Measurements from ENCODE around the gene AXIN1. TPM values are rescaled to one million over a fixed set of nuclear protein-coding genes. Genes with fewer than 3 reads are reported as not detected.
A peak's percentile ranks its signal among the peaks of the same experiment; 100 is the strongest.

AXIN1 gene
- total and polyA plus RNA-seq, 9 of the 15 experiments (the other 6 are each of a cell fraction or from before 2014, with no cell fraction given), result 0.42 to 58.0 (median 25.9) TPM

DNA sequence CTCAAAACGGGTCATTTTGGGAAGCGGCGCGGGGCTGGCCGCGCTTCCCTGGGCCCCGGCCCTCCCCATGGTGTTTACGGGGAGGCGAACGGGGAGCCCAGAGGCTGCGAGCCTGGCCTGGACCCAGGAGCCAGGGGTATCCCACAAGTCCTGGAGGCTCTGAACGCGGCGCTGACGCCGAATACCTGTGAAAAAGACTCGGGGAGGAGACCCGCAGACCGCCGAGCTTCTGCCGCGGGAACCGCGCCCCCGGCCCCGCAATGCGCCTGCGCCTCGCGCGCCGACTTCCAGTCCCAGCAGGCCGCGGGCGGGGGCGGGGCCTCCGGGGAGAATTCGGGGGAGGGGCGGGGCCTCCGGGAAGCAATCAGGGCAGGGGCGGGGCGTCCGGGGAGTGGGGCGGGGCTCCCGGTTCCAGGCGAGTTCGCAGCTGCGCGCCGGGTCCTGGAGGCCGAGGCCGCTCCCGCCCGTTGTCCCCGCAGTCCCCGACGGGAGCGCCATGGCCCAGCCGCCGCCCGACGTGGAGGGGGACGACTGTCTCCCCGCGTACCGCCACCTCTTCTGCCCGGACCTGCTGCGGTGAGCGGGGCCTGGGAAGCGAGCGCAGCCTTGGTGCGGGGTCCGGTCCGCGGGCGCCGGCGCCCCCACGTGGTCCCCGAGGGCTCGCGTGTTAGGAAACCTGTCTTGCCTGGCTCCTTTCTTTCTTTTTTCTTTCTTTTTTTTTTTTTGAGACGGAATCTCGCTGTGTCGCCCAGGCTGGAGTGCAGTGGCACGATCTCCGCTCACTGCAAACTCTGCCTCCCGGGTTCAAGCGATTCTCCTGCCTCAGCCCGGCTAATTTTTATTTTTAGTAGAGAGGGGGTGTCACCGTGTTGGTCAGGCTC lies 49.2 kb upstream of the AXIN1 start, which contains the start of gene DECR2 (continued):
- peak; percentile 67 for TF ChIP-seq POLR2B (IDR thresholded peaks at IDR 0.05; ENCODE audit: low read depth, partially characterized antibody)
- no peak for TF ChIP-seq PCBP2 (IDR thresholded peaks at IDR 0.05; ENCODE audit: low read depth, low read length, poor library complexity, severe bottlenecking)
- TF ChIP-seq, protein P1, sequence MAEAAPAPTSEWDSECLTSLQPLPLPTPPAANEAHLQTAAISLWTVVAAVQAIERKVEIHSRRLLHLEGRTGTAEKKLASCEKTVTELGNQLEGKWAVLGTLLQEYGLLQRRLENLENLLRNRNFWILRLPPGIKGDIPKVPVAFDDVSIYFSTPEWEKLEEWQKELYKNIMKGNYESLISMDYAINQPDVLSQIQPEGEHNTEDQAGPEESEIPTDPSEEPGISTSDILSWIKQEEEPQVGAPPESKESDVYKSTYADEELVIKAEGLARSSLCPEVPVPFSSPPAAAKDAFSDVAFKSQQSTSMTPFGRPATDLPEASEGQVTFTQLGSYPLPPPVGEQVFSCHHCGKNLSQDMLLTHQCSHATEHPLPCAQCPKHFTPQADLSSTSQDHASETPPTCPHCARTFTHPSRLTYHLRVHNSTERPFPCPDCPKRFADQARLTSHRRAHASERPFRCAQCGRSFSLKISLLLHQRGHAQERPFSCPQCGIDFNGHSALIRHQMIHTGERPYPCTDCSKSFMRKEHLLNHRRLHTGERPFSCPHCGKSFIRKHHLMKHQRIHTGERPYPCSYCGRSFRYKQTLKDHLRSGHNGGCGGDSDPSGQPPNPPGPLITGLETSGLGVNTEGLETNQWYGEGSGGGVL (CRISPR knock-in tag; IDR thresholded peaks at IDR 0.05), result no peak
- no peak for TF ChIP-seq HNRNPK (IDR thresholded peaks at IDR 0.05; ENCODE audit: low read depth, low read length, poor library complexity, severe bottlenecking)
- peak; percentile 71 to 77; a peak in 3 of 4 replicates for TF ChIP-seq NONO (IDR thresholded peaks at IDR 0.05; ENCODE audit: low read depth in 2 of 2, low read length in 1 of 2)
- TF ChIP-seq, protein P2, sequence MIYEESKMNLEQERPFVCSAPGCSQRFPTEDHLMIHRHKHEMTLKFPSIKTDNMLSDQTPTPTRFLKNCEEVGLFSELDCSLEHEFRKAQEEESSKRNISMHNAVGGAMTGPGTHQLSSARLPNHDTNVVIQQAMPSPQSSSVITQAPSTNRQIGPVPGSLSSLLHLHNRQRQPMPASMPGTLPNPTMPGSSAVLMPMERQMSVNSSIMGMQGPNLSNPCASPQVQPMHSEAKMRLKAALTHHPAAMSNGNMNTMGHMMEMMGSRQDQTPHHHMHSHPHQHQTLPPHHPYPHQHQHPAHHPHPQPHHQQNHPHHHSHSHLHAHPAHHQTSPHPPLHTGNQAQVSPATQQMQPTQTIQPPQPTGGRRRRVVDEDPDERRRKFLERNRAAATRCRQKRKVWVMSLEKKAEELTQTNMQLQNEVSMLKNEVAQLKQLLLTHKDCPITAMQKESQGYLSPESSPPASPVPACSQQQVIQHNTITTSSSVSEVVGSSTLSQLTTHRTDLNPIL (CRISPR knock-in tag; IDR thresholded peaks at IDR 0.05), result no peak
- peak; percentile 46 for TF ChIP-seq NCOR1 (IDR thresholded peaks at IDR 0.05)
- peak; percentile 68 for TF ChIP-seq HMGN3 (IDR thresholded peaks at IDR 0.05; ENCODE audit: borderline replicate concordance, extremely low read depth, insufficient read length, low read depth, low read length)
- TF ChIP-seq ZNF165 (CRISPR knock-in tag; IDR thresholded peaks at IDR 0.05; ENCODE audit: borderline replicate concordance), result no peak
- TF ChIP-seq, protein P3, sequence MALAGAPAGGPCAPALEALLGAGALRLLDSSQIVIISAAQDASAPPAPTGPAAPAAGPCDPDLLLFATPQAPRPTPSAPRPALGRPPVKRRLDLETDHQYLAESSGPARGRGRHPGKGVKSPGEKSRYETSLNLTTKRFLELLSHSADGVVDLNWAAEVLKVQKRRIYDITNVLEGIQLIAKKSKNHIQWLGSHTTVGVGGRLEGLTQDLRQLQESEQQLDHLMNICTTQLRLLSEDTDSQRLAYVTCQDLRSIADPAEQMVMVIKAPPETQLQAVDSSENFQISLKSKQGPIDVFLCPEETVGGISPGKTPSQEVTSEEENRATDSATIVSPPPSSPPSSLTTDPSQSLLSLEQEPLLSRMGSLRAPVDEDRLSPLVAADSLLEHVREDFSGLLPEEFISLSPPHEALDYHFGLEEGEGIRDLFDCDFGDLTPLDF (CRISPR knock-in tag; IDR thresholded peaks at IDR 0.05), result no peak
- no peak for TF ChIP-seq ETV1 (tag; conservative IDR thresholded peaks at IDR 0.05; ENCODE audit: low read depth)
- 0 out of 2 replicates have a peak, but pooled peaks have one; percentile 11 for TF ChIP-seq GATAD2A (IDR thresholded peaks at IDR 0.05)
- no peak for TF ChIP-seq ARNT (IDR thresholded peaks at IDR 0.05)
- TF ChIP-seq TEAD2 (tag; IDR thresholded peaks at IDR 0.05), result no peak
- TF ChIP-seq, protein P4, sequence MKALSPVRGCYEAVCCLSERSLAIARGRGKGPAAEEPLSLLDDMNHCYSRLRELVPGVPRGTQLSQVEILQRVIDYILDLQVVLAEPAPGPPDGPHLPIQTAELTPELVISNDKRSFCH (CRISPR knock-in tag; IDR thresholded peaks at IDR 0.05), result no peak
- TF ChIP-seq, protein P4 (tag; IDR thresholded peaks at IDR 0.05), result no peak
- TF ChIP-seq DDX20 (tag; IDR thresholded peaks at IDR 0.05; ENCODE audit: low read depth), result no peak
- TF ChIP-seq ZNF212 (CRISPR knock-in tag; IDR thresholded peaks at IDR 0.05), result no peak
- no peak for TF ChIP-seq MYBL2 (IDR thresholded peaks at IDR 0.05; ENCODE audit: low read depth)
- no peak for TF ChIP-seq MYBL2 (CRISPR knock-in tag; IDR thresholded peaks at IDR 0.05; ENCODE audit: borderline replicate concordance)
- no peak for TF ChIP-seq ZNF445 (CRISPR knock-in tag; IDR thresholded peaks at IDR 0.05; ENCODE audit: low read depth)
- TF ChIP-seq NR2C2 (CRISPR knock-in tag; IDR thresholded peaks at IDR 0.05), result no peak
- no peak; the same call in 1 of the 2 replicates for TF ChIP-seq NR2C2 (tag; IDR thresholded peaks at IDR 0.05)

All from K562 (cell line).